Stimulated activated naive CD4-positive, alpha-beta T cell (primary cell): ENCODE data around the gene ATP8B3.

ENCODE experiments used
- DNase-seq, 6 experiments: peaks; one replicate each; lab custom pipeline; 2025; lab: John Stamatoyannopoulos, UW

The ATP8B3 gene

DNA sequence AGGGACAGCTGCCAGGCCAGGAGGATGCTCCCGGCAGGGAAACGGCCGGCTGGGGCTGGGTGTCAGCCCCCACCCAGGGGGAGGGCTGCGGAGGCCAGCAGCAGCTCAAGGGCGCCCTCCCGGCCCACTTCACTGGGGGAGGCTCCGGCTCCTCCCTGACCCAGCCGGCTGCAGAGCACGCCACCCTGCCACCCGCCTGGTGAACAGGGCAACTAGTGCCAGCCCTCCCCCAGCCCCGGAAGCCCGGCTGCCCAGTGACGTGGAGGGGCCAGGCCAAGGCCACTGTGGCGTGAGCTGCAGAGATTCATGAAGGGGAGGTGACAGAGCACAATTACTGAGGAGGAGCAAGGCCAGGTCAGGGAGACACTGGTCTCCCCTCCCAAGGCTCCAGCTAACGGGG, 21.5 kb upstream of the ATP8B3 start:
- no peak for DNase-seq

DNA sequence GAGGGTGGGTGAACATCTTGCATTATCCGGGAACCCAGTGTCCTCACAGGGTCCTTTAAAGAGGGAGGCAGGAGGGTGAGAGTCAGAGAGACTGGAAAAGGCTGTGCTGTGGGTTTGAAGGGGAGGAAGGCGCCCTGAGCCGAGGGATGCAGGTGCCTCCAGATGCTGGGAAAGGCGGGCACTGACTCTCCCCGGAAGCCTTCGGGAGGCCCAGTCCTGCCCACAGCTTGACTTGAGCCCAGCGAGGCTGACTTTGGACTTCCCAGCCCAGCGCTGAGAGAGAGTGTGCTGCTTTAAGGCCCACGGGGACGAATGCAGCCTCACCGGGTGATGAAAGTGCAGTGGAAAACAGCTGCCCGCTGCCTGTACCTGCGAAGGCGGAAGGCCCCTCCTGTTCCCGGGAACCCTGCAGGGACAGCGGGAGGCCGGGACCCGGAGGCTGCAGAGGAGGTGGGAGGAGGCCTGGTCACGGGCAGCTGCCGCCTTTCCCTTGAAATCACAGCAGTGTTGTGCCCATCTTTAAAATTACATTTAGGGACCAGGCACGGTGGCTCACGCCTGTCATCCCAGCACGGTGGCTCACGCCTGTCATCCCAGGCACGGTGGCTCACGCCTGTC, 20.1 kb upstream of the ATP8B3 start:
- DNase-seq, result no peak

DNA sequence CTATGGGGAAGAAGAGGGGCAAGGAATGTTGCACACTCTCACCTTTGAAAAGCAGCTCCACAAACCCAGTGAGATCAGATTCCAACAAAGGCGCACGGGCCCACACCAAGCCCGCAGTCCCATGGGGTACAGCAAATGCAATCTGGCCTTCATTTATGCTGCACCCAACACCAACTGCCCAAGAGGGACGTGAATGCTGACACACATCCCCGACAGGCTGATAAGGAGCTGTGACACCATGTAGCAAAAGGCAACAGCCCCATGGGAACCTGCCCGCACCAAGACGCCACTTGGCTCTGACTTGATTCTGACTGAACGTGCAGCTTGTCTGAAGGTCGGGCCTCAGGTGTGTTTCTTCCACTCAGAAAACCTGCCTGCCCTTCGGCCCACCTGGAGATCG, 18.9 kb upstream of the ATP8B3 start:
- no peak for DNase-seq

DNA sequence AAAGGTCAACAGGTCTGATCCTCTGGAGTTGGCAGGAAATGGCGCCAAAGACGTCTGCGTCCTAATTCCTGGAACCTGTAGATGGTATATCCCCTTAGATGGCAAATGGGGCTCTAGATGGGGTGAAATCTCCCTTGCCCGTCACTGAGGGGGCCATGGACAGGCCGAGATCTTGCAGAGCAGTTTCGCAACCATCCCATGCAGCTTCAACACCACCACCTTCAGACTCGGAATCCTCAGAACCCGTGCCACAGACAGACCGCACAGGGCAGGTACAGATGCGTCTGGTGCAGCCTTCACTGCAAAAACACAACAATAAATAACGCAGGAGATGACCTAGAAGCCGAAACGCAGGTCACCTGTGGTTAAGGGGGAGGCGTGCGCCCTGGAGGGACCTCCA, 18.5 kb upstream of the ATP8B3 start:
- DNase-seq, result no peak

DNA sequence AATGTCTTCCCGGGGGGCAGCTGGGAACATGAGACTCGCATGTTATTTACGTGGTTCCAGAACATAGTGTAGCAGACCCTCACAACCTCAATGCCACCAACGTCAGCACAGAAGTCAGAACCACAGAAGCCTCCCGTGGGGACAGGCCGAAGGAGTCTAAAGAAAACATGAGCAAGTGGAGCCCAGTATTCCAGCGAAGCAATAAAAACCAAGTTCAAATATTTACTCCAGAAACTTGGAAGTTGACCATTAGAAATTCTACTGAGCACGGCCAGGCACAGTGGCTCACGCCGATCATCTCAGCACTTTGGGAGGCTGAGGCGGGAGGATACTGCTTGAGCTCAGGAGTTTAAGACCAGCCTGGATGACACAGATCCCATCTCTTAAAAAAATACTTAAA, 17.9 kb upstream of the ATP8B3 start:
- no peak for DNase-seq

DNA sequence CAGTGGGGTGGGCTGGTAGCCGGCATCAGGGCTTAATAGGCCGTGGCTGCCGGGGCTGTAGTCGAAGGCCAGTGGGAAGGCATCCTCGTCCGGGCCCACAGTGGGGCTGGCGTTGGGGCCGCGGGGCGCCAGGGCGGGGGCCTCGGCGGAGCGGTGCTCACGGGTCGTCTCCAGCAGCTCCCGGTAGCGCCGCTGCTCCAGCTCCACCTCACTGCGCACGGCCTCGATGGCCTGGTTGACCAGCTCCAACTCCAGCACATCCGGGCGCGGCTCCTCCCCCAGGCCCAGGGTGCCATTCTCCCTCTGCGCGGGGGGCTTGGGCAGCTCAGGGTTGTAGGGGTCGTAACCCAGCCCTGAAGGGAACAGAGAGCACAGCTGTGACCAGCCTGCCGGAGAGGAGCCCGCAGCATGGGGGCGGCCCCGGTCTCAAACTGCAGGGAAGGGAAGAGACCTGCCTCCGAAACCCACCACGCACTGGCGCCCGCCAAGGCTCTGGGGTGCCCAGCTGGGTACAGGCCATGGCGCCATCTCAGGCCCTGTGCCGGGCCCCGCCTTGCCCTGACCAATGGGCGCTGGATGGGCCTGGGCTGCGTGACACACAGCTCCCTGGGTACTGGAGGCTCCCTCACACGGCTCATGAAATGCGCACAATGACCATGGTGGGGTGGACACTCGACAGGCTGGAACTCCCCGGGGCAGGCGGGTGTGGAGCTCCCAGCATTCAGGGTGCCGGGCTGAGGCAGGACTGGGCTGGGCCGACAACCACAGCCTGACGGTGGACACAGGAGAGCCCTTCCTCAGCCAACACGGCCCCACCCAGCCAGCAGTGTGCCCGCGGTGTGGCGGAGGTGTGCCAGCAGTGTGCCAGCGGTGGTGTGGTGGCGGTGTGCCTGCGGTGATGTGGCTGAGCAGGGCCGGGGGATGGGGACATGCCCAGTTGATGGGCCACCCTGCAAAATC, 16.5 kb upstream of the ATP8B3 start:
- DNase-seq, result no peak

DNA sequence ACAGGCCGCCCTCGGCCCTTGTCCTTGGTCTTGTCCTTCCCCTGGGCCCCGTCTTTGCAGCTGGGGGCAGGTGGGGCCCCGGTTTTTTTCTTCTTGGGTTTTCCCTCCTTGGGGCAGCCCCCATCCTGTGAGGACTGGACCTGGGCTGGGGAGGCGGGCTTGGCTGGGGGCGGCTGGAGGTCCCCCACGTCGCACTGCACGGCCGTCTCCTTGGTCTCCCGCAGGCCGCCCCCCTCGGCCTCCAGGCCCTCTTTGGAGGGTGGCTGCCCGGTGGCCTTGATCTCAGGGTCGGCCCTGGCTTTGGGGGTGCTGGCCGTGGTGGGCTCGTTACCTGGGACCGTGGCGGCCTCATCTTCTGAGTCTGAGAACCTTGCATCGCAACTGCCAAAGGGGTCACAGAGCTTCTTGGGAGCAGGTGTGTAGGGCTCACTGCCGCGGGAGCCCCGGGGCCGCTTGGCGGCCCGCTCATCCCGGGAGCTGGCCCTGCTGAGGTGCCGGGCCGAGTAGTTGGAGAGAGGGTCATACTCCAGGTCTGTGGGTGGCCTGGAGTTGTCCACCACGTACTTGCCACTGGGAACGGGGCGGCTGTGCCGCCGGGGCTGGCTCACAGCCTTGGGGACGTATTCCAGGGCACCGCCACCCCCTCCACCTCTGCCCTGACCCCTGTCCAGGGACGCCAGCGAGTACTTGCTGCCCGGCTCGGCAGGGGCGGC, 15.6 kb upstream of the ATP8B3 start:
- DNase-seq, result no peak

DNA sequence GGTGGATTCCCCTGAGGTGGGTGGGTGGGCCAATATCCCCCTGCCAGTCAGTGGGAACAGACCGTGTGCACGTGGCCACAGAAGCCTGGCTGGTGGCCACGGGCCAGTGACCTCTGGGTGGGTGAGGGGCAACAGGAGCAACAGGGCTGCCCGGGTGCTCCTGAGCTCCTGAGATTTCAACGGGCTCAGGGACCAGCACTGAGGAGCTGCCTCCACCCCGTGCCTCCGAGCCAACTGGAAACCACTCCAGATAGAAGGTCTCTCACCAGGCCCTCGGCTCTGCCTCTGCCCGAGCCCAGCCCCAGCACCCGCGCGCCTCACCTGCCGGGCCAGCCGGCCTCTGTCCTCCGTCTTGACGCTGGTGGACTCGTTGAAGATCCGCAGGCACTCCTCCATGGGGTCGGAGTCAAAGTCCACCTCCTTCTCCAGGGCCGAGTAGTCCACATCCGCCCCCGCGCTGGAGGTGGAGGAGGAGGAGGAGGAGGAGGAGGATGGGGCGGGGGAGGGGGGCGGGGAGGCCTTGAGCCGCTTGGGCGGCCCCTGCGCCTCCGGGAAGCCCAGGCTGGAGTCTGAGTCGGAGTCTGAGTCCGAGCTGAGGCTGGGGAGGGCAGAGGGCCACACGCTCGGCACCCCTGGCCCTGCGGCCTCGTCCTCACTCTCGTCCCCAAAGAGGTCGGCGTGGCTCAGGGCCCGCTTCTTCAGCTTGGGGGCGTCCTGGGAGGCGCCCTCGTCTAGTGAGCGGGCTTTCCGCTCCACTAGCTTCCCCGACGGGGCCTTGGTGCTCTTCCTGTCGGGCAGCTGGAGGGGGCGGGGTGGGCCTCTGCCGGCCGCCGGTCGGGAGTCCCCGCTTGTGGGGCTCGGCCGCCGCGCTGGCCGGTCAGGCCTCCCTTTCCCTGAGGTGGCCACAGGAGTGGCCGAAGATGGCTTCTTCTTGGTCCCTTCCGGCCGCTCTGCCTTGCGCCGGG, 14.8 kb upstream of the ATP8B3 start:
- no peak for DNase-seq

DNA sequence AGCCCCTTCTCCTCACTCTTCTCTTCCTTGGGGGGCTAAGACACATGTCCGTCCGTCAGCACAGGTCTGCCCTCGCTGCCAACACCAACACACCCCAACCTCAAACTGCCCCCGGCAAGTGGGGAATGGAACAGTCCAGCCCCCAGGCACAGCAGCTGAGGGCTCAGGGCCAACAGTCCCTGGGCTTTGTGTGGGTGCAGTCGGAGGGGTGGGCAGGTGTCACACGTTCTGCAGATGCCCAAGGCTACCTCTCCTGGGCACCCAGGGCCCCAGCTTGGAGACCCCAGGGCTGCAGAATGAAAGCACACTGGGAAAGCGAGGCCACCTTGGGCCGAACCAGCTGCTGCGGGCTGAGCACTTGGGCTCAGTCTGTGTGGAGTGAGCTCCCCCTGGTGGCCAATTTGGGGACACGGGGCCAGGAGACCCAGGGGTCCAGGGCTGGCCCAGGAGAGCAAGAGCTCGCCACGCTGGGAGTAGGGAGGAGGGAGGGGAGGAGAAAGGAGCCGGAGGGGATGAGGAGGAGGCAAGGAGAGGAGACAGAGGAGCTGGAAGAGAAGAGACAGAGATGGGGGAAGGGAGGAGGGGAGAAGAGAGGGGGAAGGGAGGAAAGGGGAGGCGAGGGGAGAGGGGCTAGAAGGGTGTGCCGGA, 14.0 kb upstream of the ATP8B3 start:
- DNase-seq, result peak; percentile 23 to 79 (median 72)

DNA sequence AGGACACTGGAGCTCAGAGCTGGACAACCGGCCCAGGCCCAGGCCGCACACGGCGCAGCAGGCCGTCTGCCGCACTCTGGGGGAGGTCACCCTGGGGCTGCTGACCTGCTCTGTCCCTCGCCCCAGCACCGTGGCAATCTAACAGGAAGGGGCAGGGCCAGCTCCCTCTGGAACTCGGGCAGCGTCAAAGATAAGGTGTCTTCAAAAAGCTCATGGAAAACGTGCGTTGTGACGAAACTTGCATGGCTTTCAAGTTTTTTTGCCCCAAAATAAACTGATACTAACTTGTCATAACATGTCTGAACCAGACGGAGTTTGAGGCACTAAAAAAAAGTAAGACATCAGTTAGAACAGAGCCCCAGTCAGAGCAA, 12.2 kb upstream of the ATP8B3 start:
- no peak for DNase-seq

DNA sequence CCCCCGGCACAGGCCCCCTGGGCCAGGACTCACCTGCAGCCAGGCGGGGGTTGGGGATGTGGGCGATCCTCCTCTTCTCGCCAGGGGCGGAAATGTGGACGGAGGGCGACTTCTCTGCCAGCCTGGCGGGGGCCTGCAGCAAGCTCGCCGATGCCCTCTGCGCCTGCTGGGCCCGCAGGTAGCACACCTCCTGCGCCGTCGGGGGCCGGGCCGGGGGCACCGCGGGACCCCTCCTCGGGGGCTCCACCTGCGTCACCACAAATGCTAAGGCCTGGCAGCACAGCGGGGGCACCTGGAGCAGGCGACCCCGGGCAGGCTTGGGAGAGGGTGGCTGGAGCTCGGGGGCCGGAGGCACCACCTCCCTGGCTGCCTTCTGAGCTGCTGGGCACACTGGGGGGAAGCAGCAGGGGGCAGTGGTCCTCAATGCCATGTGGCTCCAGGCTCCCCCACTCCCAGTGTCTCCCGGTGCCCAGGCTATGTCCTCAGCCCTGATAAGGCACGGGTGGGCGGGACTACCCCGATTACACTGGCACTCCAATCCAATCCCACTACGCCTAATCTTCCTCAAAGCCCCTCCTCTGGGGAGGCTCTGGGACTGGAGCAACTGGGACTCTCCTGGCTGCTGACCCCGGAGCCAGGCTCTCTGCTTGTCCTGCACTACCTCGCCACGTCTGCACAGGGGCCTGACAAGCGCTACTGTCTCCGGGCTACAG, 11.6 kb upstream of the ATP8B3 start:
- DNase-seq, result no peak

DNA sequence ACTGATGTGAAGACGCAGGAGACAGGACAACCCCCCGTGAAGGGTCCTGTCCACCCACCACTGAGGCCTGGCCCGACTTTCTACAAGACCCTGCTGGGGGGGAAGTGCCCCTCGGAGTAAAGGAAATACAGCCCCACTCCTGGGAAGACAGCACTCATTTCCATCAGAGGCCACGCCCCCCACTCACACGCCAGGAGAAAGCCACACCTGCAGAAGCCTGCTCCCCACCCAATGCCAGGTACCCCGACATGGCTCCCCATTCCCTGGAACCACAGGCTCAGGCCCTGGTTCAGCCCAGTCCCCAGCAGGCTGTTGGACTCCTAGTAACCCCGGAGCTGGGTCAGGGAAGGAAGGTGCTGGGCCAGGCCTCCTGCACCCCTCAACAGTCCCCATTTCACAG, 10.9 kb upstream of the ATP8B3 start:
- no peak for DNase-seq

DNA sequence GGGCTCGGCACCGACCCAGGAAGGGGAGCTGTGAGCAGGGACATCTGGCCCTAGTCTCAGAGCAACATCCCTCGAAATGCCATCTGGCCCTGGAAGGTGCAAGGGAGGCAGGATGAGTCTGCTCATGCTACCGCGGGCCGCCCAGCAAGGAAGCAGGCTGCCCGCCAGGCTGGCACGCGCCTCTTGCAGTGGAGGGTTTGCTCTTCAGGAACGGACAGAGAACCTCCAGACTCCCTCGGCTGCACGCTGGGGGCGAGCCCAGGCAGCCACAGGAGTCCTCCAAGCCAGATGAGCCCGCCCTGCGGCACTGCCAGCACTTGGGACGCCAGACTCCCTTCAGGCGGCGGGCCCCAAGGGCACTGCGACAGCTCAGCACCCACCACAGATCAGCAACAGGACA, 10.1 kb upstream of the ATP8B3 start:
- DNase-seq, result no peak

DNA sequence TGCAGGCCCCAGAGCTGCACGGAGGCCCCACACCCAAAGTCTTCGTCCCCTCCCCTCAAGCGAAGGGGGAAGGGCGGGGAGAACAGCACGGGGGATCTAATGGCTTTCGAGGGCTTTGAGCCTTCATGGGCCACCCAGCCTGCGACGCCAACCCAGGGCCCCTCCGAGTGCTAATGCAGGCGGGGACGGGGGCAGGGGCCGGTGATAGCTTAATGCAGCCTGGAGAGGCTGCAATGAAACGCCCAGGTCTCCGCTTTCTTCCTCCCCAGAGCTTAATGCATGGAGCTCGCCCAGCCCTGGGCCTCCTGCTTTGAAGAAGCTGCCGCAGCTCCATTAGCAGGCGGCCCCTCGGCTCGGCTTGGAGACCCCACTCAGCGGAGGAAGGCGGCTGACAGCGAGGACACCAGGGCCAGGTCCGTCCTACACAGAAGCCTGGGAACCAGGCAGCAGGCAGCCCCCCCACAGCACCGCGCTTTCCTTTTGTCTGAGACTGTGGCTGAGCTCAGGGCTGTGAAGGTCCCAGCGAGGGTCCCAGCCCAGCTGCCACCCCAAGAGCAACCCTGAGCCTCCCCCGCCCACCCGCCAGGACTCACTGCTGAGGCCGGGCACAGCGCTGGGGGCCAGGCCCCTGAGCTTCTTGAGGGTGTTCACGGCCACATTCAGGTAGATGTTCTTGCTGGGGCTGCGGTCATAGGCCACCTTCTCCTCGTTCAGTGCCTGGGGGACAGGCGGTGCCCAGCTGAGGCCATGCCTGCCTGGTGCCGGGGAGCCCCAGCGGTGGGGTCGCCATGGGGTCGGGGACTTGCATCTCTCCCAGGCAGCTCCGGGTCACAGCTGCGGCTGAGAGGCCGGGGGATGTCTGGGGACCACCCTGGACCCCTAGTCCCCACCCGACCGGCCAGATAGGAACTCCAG, 7.5 kb upstream of the ATP8B3 start:
- DNase-seq, result no peak

DNA sequence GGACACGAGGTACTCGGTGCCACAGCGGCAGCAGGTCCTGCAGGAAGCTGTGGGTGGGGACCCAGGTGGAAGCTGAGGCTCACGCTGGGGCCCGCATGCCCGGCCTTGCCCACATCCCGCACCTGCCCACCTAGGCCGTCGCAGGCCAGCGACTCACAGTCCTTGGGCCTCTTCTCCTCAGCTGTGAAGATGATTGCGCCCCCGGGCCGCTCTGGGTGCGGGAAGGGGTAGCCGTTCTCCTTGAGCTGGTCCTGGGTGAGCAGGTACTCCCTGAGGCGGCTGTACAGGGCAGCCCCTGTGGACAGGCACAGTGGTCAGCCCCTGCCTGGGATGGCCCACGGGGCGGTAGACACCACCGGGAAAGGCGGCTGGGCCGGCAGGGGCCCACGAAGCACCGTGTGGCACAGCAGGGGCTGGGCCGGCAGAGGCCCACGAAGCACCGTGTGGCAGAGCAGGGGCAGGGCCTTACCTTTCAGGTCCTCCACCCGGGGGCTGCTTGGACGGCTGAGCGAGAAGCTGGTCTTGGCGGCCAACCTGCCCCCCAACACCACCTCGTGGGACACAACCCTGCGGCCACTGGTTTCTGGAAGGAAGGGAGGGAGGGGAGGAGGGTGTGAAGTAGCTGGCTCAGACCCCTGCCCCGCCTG, 6.6 kb upstream of the ATP8B3 start:
- no peak for DNase-seq

DNA sequence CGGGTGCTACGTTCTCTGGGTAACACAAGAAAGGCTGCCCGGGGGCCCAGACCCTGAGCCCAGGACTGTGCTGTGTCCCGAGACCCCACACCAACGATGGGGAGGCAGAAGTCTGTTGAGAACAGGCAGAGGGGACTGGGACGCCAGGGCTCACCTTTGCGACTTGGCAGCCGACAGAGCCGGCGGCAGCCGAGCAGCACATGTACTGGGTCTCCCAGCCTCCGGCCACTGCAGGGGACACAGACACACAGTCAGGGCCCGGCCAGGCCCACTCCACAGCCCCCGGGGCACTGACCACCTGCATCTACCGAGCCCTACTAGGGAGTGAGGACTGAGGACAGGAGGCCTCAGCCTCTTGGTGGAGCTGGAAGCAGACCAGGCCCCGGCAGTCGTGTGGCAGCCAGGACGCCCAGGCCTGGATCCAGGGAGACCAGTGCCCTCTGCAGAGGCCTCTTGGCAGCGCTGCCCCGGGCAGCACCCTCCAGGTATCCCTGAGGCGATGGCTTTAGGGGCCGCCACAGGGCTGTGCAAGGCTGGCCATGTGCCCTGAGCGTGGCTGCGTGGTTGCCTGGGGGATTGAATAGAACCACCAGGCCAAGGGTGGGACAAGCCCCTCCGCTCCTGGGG, 5.6 kb upstream of the ATP8B3 start:
- DNase-seq, result no peak

DNA sequence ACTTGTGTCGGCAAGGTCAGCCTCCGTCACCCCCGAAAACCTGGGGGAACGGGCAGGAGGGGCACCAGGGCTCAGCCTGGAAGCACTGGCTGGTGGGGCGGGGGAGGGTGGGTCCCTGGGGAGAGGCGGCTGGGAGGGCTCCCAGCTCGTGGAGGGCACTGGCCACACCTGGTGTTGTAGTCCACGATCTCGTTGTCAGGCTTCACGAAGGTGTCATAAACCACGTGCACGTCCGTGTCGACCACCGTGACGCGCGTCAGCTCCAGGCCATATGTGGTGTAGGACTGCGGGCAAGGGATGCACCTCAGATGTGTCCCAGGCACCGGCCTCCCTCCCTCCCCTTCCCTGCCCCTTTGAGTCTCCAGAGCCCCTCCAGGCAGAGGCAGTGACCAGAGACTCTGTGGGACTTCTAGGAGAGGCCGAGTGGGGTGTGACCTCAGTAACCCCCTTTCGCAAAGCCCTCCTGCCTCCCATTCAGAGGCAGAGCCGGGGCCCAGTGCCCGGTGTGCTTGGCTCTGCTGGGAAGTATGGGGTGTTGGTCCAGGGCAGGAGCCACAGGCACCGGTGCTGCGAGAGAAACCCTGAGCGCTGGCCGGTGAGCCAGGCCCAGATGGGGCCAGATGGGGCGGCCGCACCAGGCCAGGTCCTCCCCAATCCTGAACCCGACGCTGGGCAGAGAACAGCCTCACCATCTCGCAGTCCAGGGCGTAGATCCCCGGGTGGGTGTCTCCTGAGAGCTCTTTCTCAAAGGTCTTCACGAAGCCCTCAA, 4.6 kb upstream of the ATP8B3 start:
- DNase-seq, result no peak
